Ecto neural progenitor cell (in vitro differentiated cells): ENCODE measurements around the gene IFFO2.
"Not testable (repeated sequence)": the region's sequence is repeated elsewhere in the genome, so short reads cannot be mapped to it uniquely, and the experiment has no call there.

Experiments used
- DNase-seq: peaks from one replicate; pipeline ENCODE4 v3.0.0-alpha.2; 2018; ENCODE audit warnings: low spot score

IFFO2 gene

DNA sequence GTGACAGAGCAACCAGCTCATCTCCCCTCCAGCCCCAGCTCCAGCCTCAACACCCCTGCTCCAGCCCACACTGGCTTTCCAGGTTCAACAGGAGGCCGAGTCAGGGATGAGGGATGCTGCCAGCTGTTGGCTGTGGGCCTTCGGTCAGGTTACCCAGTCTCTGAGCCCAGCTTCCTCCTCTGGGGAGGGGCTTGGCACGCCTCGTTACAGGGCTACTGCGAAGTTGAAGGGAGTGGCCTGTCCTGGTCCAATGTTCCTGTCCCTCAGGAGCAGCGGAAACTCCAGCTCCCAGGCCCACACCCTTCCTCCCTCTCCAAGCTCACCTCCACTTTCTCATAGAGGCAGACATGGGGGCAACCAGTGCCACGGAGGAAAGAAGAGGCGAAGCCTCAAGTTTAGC lies 81.9 kb downstream of the IFFO2 start:
- DNase-seq, result no peak

DNA sequence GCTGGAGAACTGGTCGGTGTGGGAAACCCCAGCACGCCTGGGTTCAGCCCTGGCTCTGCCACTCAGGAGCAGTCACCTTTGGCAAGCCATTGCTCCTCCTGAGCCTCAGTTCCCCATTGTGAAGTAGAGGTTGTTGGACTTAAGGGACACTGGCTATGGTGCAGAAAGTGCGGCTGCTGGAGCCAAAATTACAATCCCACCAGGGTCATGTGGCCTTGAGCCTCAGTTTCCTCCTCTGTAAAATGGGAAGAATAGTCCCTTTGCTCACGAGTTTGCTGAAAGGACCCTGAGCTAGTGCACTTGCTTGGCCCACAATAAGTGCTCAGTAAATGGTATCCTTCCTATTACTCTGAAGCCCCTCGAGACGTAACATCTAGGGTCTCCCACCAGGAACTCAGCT lies 82.4 kb downstream of the IFFO2 start:
- DNase-seq, result no peak

DNA sequence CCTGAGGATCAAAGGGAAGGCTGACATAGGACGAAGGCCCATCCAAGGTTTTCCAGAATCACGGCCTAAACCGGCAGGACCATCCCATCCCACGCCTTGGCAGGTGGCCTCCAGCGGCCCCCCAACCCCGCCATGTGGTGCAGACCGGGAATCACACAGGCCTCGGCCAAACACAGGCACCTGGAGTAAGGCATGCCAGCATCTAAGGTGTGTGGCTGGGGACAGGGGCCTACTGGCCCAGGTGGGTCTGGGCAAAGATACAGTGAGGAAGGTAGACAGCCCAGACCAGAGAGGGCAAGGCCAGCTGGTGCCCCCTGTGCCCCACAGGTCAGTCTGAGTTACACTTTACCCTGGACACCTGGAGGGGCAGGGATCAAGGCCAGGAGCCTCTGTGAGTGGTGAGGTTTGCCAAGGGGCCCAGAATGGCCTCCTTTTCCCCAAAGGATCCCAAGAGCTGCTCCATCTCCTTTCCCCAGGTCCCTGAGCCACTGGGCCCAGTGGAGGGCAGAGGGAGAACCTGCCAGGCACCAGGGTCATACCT lies 84.3 kb downstream of the IFFO2 start:
- no peak for DNase-seq

DNA sequence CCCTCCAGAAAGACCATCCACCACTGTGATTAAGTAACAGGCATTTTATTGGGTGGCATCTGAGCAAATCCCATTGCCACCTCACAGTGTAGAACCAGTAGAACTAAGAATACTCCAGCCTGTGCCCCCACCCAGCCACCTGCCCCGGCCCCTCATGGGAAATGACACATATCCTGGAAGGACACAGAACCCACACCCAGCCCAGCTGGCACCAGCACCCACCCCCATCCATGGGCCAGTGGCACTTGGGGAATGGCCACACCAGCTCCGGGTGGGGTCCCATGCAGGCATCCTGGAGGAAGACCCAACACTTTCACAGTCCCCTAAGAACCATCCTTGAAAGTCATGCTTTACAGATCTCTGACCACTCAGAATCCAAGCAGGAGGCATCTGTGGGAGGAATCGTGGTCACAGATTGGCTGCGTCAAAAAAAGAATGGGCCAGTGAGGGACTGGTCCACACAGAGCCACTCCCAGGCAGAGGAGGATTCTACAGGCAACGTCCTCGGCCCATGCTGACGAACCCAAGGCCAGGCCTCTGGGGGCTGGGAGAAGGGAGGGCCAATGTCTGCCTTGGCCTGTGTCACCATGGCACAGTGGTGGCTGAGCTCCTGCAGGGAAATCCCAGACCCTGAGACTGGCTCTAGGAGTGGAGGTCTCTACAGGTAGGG lies 84.9 kb downstream of the IFFO2 start:
- DNase-seq, result no peak

DNA sequence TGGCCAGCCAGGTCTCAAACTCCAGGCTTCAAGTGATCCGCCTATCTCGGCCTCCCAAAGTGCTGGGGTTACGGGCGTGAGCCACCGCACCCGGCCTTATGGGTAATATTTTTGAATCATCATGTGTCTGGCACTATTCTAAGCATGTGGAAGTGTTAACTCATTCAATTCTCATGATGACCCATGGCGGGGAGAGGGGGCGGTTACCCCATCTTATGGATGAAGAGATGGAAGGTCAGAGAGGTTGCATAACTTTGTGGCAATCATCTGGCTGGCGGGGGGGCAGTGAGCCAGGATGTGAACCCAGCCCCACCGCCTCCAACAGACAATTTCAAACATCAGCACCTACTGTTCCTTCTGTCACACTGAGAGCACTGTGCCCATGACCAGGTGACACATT lies 85.5 kb downstream of the IFFO2 start:
- DNase-seq, result no peak

DNA sequence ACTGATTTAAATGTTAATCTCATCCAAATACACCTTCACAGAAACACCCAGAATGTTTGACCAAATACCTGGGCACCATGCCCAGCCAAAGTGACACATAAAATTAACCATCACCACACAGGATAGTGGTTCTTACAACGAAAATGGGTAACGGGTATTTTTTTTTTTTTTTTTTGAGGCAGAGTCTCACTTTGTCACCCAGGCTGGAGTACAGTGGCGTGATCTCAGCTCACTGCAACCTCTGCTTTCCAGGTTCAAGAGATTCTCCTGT lies 85.9 kb downstream of the IFFO2 start:
- not testable (repeated sequence) for DNase-seq

DNA sequence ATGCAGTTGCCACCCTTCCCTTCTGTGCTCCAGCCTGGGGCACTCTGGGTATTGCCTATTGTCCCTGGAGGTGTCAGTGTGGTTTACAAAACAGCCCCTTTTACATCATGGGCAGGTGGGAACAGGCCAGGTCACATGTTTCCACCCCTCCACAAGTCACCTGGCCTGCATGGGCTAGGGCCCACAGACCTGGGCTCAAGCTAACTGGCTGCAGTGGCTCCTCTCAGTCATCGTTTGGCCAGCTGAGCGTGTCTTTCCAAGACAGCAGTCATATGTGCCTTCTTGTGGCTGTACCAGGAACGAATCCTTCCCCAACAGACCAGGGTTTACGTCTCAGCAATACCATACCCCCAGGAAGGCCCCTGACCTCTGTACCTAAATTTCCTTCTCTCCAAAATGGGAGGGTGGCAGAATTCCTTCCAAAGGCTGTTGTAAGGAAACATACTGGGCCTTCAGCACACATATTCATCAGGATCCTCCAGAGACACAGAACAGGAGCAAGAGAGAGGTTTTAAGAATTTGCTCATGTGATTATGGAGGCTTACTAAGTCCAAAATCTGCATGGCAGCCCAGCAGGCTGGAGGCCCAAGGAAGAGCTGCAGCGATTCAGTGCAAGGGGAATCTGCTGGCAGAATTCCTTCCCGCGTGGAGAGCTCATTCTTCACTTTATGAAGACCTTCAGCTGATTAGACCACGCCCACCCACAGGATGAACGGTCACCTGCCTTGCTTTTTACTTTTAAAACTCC lies 86.5 kb downstream of the IFFO2 start:
- no peak for DNase-seq

DNA sequence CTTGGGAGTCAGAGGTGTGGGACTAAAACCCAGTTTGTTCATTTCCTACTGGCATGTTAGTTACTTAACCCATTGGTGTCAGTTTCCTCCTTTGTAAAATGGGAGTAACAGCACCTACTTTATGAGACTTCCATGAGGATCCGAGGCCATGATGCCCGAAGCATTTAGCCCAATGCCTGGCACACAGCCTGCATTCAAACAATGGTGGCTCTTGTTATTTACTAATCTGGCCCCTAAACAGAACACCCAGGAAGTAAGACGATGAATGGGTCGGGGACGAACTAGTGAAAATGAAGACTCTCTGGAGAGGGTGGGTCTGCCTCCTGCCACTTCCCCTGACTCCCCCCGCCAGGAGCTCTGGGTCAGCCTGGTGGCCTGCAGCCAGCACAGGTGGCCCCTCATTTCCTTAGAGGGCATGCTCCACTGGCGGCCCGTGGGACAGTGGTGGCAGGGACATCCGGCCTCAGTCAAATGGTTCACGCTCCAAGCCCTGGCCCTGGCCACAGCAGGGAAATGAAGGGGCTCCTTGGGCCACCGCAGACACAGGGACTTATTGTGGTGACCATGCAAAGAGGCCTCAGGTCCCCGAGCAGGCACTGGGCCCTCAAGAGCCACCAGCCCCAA lies 87.6 kb downstream of the IFFO2 start:
- DNase-seq, result no peak

DNA sequence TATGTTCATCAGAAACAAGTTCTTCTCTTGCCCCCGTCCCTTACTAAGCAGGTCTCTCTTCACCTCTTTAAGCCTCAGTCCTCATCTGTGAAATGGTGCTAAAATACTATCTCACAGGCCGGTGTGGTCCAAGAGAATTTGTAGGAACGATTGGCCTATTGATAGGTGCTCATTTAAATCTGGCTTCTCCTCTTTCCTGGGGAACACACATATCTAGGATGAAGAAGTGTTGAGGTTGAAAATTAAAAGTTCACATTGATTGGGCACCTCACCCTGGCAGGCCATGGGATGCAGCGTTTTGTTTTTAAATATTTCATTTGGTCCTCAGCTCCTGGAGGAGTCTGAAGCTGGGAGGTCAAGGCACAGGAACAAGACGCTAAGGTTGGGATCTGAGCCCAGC lies 88.1 kb downstream of the IFFO2 start:
- DNase-seq, result no peak

DNA sequence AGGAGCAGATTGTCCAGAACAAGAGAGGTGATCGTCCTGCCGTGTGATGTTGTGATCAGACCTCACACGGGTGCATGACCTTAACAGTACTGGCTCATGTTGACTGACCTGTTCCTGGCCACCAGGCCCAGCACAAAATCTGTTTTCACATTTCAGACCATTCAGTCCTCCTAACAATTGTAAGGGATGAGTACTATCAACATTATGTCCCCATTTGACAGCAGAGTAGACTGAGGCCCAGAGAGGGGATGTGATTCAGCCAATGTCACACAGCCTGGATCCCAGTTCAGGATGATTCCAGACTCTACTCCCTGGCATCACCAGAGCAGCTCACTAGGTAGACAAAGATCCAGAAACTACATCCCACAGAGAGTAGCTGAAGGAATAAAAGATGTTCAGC lies 89.6 kb downstream of the IFFO2 start:
- DNase-seq, result no peak

DNA sequence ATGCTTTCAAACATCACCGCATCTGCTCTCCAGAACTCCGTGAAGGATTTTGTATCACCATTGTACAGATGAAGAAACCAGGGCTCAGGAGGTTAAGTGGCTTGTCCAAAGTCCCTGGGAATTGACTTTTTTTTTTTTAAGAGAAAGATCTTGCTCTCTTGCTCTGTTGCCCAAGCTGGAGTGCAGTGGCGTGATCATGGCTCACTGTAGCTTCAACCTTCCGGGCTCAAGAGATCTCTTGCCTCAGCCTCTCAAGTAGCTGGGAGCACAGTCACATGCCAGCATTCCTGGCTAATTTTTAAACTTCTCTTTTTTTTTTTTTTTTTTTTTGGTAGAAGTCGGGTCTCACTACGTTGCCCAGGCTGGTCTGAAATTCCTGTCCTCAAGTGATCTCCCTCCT lies 90.2 kb downstream of the IFFO2 start:
- no peak for DNase-seq

DNA sequence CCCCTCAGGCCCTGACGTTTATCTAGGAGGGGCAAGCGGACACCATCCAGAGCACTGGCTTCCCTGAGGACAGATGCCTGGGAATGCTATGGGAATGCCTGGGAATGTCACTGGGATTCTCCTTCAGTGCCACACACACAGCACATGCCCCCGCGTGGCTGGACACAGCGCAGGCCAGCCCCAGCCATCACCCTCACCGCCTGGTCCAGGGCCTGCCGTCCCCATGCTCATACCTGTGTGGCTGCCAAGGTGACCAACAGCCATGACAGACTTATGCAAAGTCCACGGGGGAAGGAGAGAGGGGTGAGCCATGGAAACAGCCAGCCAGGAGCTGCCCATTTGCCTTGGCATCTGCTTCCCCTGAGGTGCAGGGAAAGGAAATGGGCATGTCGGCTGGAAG lies 91.3 kb downstream of the IFFO2 start:
- DNase-seq, result no peak

DNA sequence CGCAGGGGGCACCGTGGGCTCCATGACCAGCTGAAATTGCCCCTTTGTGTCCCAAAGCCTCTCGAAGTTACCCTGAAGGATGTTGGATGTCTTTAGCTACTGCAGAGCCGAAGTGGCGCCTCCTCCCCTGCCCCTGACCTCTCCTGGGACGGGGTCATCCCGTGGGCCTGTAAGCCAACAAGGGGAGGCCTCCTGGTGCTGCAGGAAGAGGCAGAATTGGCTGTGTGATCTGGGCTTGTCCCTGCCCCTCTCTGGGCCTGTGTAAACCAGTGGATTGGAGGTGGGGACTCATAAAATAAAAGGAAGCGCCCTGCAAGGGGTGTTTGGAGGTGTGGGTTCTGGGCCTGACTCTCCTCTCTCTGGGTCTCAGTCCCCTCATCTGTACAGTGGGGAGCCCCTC lies 94.9 kb downstream of the IFFO2 start:
- no peak for DNase-seq

DNA sequence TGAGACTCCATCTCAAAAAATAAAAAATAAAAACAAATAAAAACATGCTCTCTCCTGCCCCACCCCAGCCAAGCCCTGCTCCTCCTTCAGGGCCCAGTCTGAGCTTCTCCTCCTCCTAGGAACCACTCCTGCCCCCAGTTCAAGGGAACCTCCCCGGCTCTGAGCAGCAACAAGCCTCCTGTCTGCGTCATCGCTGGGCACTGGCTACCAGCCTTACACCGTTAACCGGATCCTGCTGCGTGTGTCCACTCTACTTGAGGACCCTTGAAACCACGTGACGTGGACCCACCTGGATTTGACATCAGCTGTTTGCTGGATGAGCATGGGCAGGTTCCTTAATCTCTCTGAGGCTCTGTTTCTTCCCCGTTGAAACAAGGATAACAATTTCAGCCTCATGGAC lies 95.4 kb downstream of the IFFO2 start:
- no peak for DNase-seq

DNA sequence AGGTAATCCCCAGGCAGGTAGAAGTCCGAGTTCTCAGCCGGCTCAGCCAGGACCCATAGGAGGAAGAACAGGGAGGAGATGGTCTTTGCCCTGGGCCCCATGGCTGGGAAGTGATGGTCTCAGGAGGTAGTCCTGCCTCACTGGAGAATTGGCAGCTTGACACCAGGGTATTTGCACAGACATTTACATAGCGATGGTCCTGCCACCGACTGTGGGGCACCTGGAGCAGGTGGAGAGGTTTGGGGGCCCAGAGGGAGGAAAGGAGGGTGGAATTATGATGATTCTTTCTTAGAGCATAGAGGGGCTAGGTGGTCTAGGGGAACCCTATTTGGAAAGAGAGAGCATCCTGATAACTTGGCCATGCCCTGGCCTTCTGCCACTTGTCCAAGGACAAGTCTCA lies 96.9 kb downstream of the IFFO2 start, which contains the start of gene TAS1R2:
TAS1R2 (minus strand) TSS at position 101 of the 400 bp plus-strand sequence; CDS start at position 101, 0 bp downstream.
- DNase-seq, result no peak

DNA sequence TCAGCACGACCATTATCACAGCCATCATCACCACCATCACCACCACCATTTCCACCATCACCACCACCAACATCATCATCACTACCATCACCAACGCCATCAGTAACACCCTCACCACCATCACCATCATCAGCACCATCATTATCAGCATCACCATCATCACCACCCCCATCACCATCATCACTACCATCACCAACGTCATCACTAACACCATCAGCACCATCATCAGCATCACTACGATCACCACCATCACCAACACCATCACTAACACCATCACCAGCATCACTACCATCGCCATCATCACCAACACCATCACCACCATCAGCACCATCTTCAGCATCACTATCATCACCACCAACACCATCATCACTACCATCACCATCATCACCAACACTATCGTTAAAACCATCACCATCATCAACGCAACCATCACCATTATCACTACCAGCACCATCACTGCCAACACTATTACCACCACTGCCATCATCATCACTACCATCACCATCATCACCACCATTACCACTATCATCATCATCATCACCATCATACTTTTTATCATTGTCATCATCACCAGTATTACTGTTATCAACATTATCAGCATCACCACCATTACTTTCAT lies 98.3 kb downstream of the IFFO2 start:
- DNase-seq, result no peak

DNA sequence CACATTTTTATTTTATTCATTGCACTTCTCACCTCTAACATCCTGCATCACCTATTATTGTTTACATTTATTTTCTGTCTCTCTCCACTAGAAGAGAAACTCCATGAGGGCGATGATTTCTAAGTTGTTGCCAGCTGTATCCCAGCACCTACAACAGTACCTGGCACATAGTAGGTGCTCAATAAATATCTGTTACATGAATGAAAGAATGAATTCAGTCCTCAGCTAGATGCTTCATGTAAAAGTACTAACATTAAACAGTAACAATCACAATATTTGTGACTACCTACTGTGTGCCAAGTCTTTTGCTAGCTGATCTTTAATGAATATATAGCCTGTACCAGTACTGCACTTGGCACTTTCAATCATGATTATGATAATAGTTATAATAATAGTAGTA lies 100.0 kb downstream of the IFFO2 start:
- no peak for DNase-seq

DNA sequence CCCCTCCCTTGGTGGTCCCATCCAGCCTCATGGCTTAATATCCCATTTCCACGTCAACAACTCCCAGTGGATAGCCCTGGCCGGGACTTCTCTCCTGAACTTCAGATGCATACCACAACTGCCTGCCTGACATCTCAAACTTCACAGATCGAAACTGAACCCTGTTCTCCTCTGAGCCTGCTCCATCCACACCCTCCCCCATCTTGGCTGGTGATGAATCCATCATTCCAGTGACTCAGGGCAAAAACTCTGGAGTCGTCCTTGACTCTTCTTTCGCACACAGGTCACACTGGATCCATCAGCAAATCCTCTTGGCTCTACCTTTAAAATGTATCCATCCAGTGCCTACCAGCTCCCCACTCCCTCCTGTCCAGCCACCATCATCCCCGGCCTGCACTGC lies 100.9 kb downstream of the IFFO2 start:
- DNase-seq, result no peak

DNA sequence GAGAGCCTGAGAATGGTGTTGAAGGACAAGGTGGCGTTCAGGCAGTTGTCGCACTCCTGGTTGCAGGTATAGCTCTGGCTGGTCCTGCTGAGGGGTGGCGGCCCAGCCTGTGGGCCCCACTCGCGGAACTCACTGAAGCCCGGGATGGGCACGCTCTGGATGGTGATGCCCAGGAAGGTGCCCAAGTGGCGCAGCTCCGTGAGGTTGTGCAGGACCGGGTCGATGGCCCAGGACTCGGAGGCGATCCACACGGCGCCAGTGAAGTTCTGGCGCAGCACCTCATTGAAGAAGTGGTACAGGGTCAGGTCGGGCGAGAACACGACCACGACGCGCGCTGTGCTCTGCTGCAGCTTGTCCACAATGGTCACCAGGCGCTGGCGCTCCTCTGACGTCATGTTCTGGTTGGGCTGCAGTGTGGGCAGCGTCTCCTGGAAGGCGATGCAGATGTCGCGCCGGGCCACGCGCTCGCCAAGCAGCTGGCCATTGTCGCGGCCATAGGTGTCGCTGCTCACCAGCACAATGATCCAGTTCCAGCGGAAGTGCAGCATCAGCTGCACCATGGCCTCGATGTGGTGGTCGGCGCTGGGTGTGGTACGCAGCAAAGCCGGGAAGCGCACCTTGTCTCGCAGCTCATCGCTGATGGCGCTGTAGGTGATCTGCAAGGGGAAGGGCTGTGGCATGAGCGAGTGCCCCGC lies 102.0 kb downstream of the IFFO2 start:
- no peak for DNase-seq
